ENCODE results near the gene IP6K1. TPM values are rescaled to one million over a fixed set of nuclear protein-coding genes. Genes with fewer than 3 reads are reported as not detected.

IP6K1 gene
- total RNA-seq, 4 donors from 2014 or later = 37.8 to 64.9 (median 43.5) TPM

DNA sequence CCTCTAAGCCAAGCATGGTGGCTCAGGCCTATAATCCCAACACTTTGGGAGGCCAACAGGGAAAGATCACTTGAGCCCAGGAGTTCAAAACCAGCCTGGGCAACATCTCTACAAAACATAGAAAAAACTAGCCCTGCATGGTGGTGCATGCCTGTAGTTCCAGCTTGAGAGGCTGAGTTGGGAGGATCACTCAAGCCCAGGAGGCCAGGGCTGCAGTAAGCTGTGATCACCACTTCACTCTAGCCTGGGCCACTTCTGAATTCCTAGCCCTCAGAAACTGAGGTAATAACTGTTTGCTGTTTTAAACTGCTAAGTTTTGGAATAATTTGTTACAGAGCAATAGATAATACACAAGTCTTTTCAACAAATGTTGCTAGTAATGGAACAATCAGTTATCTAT, 16.4 kb downstream of the IP6K1 start:
- H3K4me1 ChIP-seq = peaks cover 0 to 35% (median 5%) of the 10 kb centered on the region in 3 donors
- H3K36me3 ChIP-seq = peaks cover 0 to 18% of the 10 kb centered on the region in 2 donors
- no peak for TF ChIP-seq EP300 (IDR thresholded peaks at IDR 0.05)
- no peak for TF ChIP-seq CTCF (IDR thresholded peaks at IDR 0.05)
- TF ChIP-seq POLR2AphosphoS5 (IDR thresholded peaks at IDR 0.05) = no peak
- TF ChIP-seq POLR2A (IDR thresholded peaks at IDR 0.05) = no peak
- no peak for ATAC-seq
- no peaks in the 10 kb centered on the region for H3K27me3 ChIP-seq
- no peak overlapping the region for H3K4me3 ChIP-seq
- H3K27ac ChIP-seq = no peak overlapping the region
- no peaks in the 10 kb centered on the region for H3K9me3 ChIP-seq

DNA sequence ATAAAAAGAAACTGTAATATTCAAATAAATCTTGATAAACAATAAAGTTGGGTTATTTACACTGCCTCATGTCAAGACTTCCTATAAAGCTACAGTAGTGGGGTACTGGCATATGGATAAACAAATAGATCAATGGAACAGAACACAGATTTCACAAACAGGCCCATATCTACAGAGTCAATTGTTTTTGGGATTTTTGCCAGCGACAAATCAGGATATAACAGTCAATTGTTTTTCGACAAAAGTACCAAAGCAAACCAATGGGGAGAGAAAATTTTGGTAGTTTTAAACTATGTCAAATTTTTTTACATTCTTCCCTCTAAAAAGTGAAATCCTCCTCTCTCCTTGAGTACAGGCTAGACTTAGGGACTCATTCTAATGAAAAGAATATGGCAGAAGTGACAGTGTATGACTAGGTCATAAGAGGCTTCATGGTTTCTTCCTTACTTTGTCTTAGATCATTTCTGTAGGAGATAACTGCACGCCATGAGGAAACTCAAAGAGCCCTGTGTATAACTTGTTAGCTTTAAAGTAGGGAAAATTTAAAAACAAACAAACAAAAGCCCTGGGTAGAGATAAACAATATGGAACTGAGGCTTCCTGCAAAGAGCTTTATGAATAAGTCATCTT, 16.9 kb downstream of the IP6K1 start:
- no peak for ATAC-seq
- TF ChIP-seq EP300 (IDR thresholded peaks at IDR 0.05) = no peak
- no peak for TF ChIP-seq POLR2A (IDR thresholded peaks at IDR 0.05)
- no peak for TF ChIP-seq POLR2AphosphoS5 (IDR thresholded peaks at IDR 0.05)
- TF ChIP-seq CTCF (IDR thresholded peaks at IDR 0.05) = no peak
- no peak overlapping the region for H3K4me3 ChIP-seq
- peaks cover 0 to 30% (median 4%) of the 10 kb centered on the region in 3 donors for H3K4me1 ChIP-seq
- 75 to 87% methylated on average over 3 of the region's 3 CpGs for WGBS, 2 donors (ENCODE audit: low coverage in 1 of 2)
- H3K9me3 ChIP-seq = no peaks in the 10 kb centered on the region
- H3K27ac ChIP-seq = no peak overlapping the region
- no peaks in the 10 kb centered on the region for H3K27me3 ChIP-seq
- H3K36me3 ChIP-seq = peaks cover 0 to 18% of the 10 kb centered on the region in 2 donors

GRCh38 chr3:49763981-49764380, 22.4 kb downstream of the IP6K1 start:
- Histone ChIP-seq H3K27ac (no peak overlapping the region), H3K4me1 (no peaks in the 10 kb centered on the region), H3K36me3 (peaks cover 0 to 15% of the 10 kb centered on the region in 2 donors), H3K27me3 (no peaks in the 10 kb centered on the region), H3K9me3 (no peaks in the 10 kb centered on the region), H3K4me3 (no peak overlapping the region)
- no peak for TF ChIP-seq EP300 (IDR thresholded peaks at IDR 0.05)
- TF ChIP-seq POLR2A (IDR thresholded peaks at IDR 0.05) = no peak
- TF ChIP-seq POLR2AphosphoS5 (IDR thresholded peaks at IDR 0.05) = no peak
- no peak for TF ChIP-seq CTCF (IDR thresholded peaks at IDR 0.05)
- 96% methylated on average over 4 of the region's 4 CpGs for WGBS, 2 donors (ENCODE audit: low coverage in 1 of 2)
- no peak for ATAC-seq

- TF ChIP-seq POLR2AphosphoS5 (IDR thresholded peaks at IDR 0.05) (no peak), POLR2A (IDR thresholded peaks at IDR 0.05) (no peak), EP300 (IDR thresholded peaks at IDR 0.05) (no peak), CTCF (IDR thresholded peaks at IDR 0.05) (no peak)
- Histone ChIP-seq H3K9me3 (no peaks in the 10 kb centered on the region), H3K4me1 (peaks cover 0 to 10% (median 0%) of the 10 kb centered on the region in 3 donors), H3K36me3 (peaks cover 0 to 15% of the 10 kb centered on the region in 2 donors), H3K4me3 (no peak overlapping the region), H3K27ac (no peak overlapping the region), H3K27me3 (no peaks in the 10 kb centered on the region)
- WGBS, 2 donors (ENCODE audit: low coverage in 1 of 2) = 71% methylated on average over 3 of the region's 3 CpGs; no CpG with 5 or more reads in 1 of the 2 donors
- ATAC-seq = no peak
Observed at GRCh38 chr3:49761661-49762060, 24.7 kb downstream of the IP6K1 start.

GRCh38 chr3:49759226-49759625, 27.1 kb downstream of the IP6K1 start:
- Histone ChIP-seq H3K36me3 (peaks cover 0 to 7% of the 10 kb centered on the region in 2 donors), H3K4me1 (peaks cover 0 to 32% (median 0%) of the 10 kb centered on the region in 3 donors), H3K27me3 (no peaks in the 10 kb centered on the region), H3K9me3 (no peaks in the 10 kb centered on the region), H3K27ac (no peak overlapping the region), H3K4me3 (no peak overlapping the region)
- ATAC-seq = no peak
- TF ChIP-seq POLR2A (IDR thresholded peaks at IDR 0.05) (no peak), POLR2AphosphoS5 (IDR thresholded peaks at IDR 0.05) (no peak), CTCF (IDR thresholded peaks at IDR 0.05) (no peak), EP300 (IDR thresholded peaks at IDR 0.05) (no peak)
- WGBS, 2 donors (ENCODE audit: low coverage in 1 of 2) = 11 to 20% methylated on average over 1 of the region's 1 CpG
